Pancreas (tissue), 10 donors: ENCODE results near the gene APBB2. TPM values are rescaled to one million over a fixed set of nuclear protein-coding genes. Genes with fewer than 3 reads are reported as not detected.
A peak's percentile ranks its signal among the peaks of the same experiment; 100 is the strongest.

Experiments
- ATAC-seq, 4 donors: fragments of 200-7000 bp; cut with Tn5 transposase; one replicate each; pipeline versions ENCODE4 v1.8.0 to v1.9.1; 2020; ENCODE audit warnings: mild to moderate bottlenecking in 4 of 4, moderate library complexity in 4 of 4
- DNase-seq, 6 donors: peaks; one replicate each; pipeline ENCODE4 v3.0.0-alpha.2; 2020
- FAIRE-seq: peaks from 2 replicates; lab custom pipeline; 2012; peaks lifted over from hg19 to GRCh38; lab: Jason Lieb, UNC
- H3K27ac ChIP-seq, 4 donors: fragments of 200-600 bp; sonication (generic); 1 replicate in 3 of 4; 2 replicates in 1 of 4; pipeline versions ENCODE4 v1.5.0 to v1.8.0; 2020
- H3K27me3 ChIP-seq, 4 donors: fragments of 200-600 bp; one replicate each; pipeline ENCODE4 v1.8.0; 2021
- H3K36me3 ChIP-seq, 3 donors: fragments of 200-600 bp; sonication (generic) in 1 of 3; one replicate each; pipeline versions ENCODE4 v1.5.0 to v1.8.0; 2020 to 2021
- H3K4me1 ChIP-seq, 3 donors: fragments of 200-600 bp; one replicate each; pipeline ENCODE4 v1.8.0; 2021
- H3K4me3 ChIP-seq, 4 donors: fragments of 200-600 bp; sonication (generic) in 2 of 4; one replicate each; pipeline versions ENCODE4 v1.5.0 to v1.8.0; 2020 to 2021
- H3K9me3 ChIP-seq, 4 donors: fragments of 200-600 bp; one replicate each; pipeline ENCODE4 v1.8.0; 2021
- WGBS, 2 donors: extraction: QIAGEN DNeasy Blood & Tissue Kit; methylation state at CpG; one replicate each; pipeline ENCODE4 v1.1.7; 2013; 5-methylcytosine and 5-hydroxymethylcytosine counted together
- intact Hi-C, 3 donors: fragments of 100-400 bp; cut with DNase I; formaldehyde crosslinking; loops; one replicate each; pipeline versions ENCODE4 v1.11.1 to v1.14.2; 2022
- polyA plus RNA-seq, 2 donors: library from polyadenylated mRNA; stranded (reverse); fragments of 200-250 nt; gene quantifications; one replicate each; pipeline ENCODE4 v1.2.3, GENCODE V29; 2013
- total RNA-seq, 6 donors: library from RNA; stranded (reverse); fragmentation: NEBNext Ultra II Directional in 4 of 6; extraction: Animal tissue kit (Norgen Biotek cat#: 25700) in 4 of 6; gene quantifications; one replicate each; pipeline versions ENCODE4 v1.2.1 to v1.2.4, GENCODE V29; 2021 to 2023
- TF ChIP-seq, protein P1 (sequence below), 4 donors: fragments of 200-600 bp; sonication (generic) in 3 of 4; IDR thresholded peaks; one replicate each; pipeline versions ENCODE4 v1.5.0 to v1.8.0; 2021; ENCODE audit warnings: antibody characterized with exemption in 4 of 4
- donor health status: healthy with polysubstance abuse.
- donor health status: DM: no; HTN: no; CAD: no; lungs with moderate emphysema.
- donor health status: DM: no; HTN: no; CAD: no.
- donor health status: control.
- donor health status: control.
- donor health status: Bipolar disorder and iron deficiency.
- donor health status: DM: yes; HTN: yes; CAD: no.
- donor health status: DM: no; HTN: no; CAD: no.
- donor health status: DM: no; HTN: no; CAD: no.
- donor health status: DM: yes; HTN: yes; CAD: no.

APBB2 gene
- total and polyA plus RNA-seq, 8 donors = 9.1 to 21.6 (median 11.5) TPM

DNA sequence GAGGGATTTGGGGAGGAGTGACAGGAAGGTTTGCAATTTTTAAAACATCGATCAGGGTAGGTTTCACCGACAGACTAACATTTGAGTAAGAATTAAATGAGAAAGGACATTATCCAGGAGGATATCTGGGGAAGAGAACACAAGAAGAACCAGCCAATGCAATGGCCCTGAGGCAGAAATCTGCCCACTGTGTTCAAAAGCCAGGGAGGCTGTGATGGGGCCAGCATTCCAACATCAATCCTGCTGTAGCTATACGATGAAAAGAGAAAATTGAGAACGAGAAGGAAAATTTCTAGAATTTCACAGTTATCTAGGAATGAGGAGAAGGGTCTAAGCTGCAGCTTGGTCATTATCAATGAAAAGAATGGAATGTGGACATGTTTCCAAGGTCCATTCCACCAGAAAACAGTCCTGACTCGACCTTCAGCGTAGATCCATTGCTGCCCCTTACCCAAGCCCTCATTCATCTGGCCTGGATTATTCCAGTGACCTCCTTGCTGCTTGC lies 84.4 kb downstream of the APBB2 start:
- ATAC-seq (no peak), FAIRE-seq (no peak), DNase-seq (no peak)
- TF ChIP-seq, protein P1, sequence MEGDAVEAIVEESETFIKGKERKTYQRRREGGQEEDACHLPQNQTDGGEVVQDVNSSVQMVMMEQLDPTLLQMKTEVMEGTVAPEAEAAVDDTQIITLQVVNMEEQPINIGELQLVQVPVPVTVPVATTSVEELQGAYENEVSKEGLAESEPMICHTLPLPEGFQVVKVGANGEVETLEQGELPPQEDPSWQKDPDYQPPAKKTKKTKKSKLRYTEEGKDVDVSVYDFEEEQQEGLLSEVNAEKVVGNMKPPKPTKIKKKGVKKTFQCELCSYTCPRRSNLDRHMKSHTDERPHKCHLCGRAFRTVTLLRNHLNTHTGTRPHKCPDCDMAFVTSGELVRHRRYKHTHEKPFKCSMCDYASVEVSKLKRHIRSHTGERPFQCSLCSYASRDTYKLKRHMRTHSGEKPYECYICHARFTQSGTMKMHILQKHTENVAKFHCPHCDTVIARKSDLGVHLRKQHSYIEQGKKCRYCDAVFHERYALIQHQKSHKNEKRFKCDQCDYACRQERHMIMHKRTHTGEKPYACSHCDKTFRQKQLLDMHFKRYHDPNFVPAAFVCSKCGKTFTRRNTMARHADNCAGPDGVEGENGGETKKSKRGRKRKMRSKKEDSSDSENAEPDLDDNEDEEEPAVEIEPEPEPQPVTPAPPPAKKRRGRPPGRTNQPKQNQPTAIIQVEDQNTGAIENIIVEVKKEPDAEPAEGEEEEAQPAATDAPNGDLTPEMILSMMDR (IDR thresholded peaks at IDR 0.05) = no peak
- Histone ChIP-seq H3K27ac (no peak overlapping the region), H3K4me3 (no peak overlapping the region), H3K27me3 (no peaks in the 10 kb centered on the region), H3K9me3 (no peaks in the 10 kb centered on the region), H3K36me3 (no peaks in the 10 kb centered on the region), H3K4me1 (peaks cover 7 to 29% (median 22%) of the 10 kb centered on the region in 3 donors)
- WGBS, 2 donors = 89 to 91% methylated on average over 6 of the region's 6 CpGs
- intact Hi-C loops = no loop called here

- no peaks in the 10 kb centered on the region for H3K36me3 ChIP-seq
- no peaks in the 10 kb centered on the region for H3K27me3 ChIP-seq
- no peak overlapping the region for H3K4me3 ChIP-seq
- H3K4me1 ChIP-seq = peaks cover 7 to 32% (median 19%) of the 10 kb centered on the region in 3 donors
- ATAC-seq (no peak), FAIRE-seq (no peak), DNase-seq (no peak)
- 82 to 100% methylated on average over 1 of the region's 1 CpG for WGBS, 2 donors
- intact Hi-C loops = no loop called here
- TF ChIP-seq, protein P1 (IDR thresholded peaks at IDR 0.05) = no peak
- H3K27ac ChIP-seq = no peak overlapping the region
- H3K9me3 ChIP-seq = no peaks in the 10 kb centered on the region
These were observed 85.1 kb downstream of the APBB2 start for GRCh38 chr4:41129128-41129754.

GRCh38 chr4:41125558-41126311 lies 88.6 kb downstream of the APBB2 start:
- H3K36me3 ChIP-seq = no peaks in the 10 kb centered on the region
- ATAC-seq (no peak), DNase-seq (no peak), FAIRE-seq (no peak)
- no peaks in the 10 kb centered on the region for H3K9me3 ChIP-seq
- TF ChIP-seq, protein P1 (IDR thresholded peaks at IDR 0.05) = no peak
- no peaks in the 10 kb centered on the region for H3K27me3 ChIP-seq
- WGBS, 2 donors = 77 to 85% methylated on average over 7 of the region's 7 CpGs
- H3K4me3 ChIP-seq = no peak overlapping the region
- peaks cover 0 to 7% (median 0%) of the 10 kb centered on the region in 3 donors for H3K4me1 ChIP-seq
- intact Hi-C loops = no loop called here
- no peak overlapping the region for H3K27ac ChIP-seq

DNA sequence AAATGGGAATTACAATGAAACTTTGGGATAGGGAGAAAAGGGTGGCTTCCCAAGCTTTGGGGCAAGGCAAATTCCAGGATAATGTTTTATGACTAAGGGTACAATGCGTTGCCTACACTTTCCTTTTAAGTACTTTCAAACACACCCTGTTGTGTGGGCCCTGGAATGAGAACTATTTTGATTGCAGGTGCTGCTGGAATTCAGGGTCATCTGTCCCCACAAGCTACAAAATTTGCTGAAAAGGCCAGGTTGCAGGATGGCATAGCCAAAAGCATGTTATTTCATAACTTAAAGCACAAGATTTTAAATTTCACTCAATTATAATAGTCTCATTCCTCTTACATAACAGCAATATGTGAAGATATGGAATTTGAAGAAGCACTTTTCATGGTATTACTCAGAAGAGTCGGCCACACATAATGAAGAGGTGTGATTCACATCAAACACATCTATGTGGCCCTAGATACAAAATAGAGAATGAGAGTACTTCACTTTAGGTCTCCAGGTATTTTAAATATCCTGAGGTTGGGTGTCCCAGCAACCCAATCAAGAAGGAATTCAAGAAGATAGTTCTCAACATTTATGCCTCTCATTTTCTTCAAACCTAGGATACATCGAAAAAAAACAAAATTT lies 89.3 kb downstream of the APBB2 start:
- no peak for FAIRE-seq
- TF ChIP-seq, protein P1 (IDR thresholded peaks at IDR 0.05) = no peak
- H3K9me3 ChIP-seq = no peaks in the 10 kb centered on the region
- ATAC-seq = peak in 1 of 4 donors; percentile 47
- peaks cover 0 to 7% (median 0%) of the 10 kb centered on the region in 3 donors for H3K4me1 ChIP-seq
- DNase-seq = no peak
- intact Hi-C loops = no loop called here
- 73 to 76% methylated on average over 3 of the region's 3 CpGs for WGBS, 2 donors
- no peak overlapping the region for H3K27ac ChIP-seq
- H3K27me3 ChIP-seq = no peaks in the 10 kb centered on the region
- no peak overlapping the region for H3K4me3 ChIP-seq
- no peaks in the 10 kb centered on the region for H3K36me3 ChIP-seq
